GM19463 (cell line): Measurements from ENCODE around the gene SHC3.

ENCODE experiments used
- ATAC-seq: cut with Tn5 transposase; IDR thresholded peaks from one replicate; pipeline ENCODE4 v1.9.1; 2021; ENCODE audit warnings: mild to moderate bottlenecking, moderate library complexity; ENCODE audit not compliant: unreplicated experiment

Gene SHC3

DNA sequence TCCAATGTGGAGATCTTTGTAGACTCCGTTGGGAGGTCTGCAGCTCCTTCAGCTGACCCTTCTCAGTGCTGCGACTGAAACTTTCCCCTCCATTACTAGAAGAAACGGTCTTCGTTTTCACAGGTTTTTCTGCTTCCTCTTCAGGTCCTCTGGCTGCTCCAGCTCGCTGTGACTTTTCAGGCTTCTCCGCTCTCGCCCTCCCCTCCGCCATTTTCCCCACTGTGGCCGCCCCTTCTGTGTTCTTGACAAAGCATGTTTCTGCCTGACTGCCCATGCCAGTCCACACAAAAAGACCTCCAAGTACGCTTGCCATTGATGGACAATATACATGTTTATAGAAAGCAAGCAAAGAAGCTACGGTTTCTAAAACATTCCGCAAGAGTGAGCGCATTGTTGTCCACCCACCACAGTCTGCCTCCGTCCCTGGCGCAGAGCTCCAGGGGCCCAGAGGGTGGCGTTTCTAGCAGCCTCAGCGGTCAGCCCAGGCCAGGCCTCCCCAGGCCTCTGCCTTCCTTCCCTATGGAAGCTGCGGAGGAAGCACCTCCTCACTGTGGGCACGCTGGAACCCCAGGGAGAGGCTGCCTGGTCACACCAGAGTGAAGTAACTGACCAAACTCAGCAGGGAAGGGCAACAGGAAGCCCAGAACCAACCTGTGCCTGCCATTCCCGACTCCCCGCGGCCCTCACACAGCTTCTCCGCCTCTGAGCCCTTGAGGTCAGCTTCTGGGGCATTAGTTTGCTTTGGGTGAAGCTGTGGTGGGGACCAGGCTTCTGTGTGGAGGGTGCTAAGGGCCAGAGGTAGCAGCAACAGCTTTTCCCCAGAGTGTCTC is 207.3 kb downstream of the SHC3 start:
- ATAC-seq = no peak

- ATAC-seq = no peak
These were observed 208.8 kb downstream of the SHC3 start for GRCh38 chr9:88969646-88970373.

DNA sequence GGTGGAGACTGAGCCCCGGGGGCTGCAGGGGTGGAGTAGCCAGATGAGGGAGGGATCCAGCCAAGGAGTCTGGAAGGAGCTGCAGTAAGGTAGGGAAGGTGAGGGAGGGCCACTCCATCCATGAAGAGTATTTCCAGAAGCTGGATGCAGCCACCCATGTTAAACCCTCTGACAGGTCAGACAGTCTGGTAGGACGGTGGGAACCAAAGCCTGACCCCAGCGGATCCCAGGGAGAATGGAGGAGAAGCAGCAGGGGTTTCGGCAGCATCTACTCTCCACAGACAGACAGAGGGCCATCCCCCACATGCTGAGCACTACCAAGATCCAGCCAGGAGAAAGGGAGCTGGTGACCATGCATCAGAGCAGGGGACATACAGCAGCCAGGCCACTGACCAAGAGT is 209.8 kb downstream of the SHC3 start:
- no peak for ATAC-seq

- ATAC-seq = no peak
These were observed 211.5 kb downstream of the SHC3 start for GRCh38 chr9:88966894-88967676.

- ATAC-seq = no peak
These were observed 213.1 kb downstream of the SHC3 start for GRCh38 chr9:88965473-88965872.

GRCh38 chr9:88960632-88961031 is 218.0 kb downstream of the SHC3 start:
- no peak for ATAC-seq

- no peak for ATAC-seq
These were observed 218.7 kb downstream of the SHC3 start for GRCh38 chr9:88959727-88960469.

DNA sequence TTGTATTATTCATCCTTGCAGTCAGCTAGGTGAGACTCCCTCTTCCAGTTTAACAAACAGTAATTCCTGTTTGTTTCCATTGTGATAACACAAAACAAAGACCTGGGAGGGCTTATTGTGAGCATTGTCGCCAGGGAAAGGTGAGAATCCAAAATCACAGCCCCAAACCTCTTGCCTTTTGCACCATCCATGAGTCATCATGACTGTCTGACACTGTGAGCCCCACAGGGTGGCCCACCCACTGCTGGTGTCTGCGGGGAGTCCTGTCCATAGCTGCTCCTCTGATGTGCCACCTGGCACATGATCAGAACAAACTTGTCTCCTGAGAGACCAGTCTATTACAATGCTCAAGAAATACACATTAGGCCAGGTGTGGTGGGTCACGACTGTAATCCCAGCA is 221.1 kb downstream of the SHC3 start:
- ATAC-seq = no peak
